GM19025 (cell line): ENCODE measurements around the gene FGF14.

ENCODE experiments used
- ATAC-seq: cut with Tn5 transposase; IDR thresholded peaks from one replicate; pipeline ENCODE4 v1.9.1; 2021; ENCODE audit warnings: mild to moderate bottlenecking, low read depth, moderate library complexity; ENCODE audit not compliant: unreplicated experiment

Gene FGF14

DNA sequence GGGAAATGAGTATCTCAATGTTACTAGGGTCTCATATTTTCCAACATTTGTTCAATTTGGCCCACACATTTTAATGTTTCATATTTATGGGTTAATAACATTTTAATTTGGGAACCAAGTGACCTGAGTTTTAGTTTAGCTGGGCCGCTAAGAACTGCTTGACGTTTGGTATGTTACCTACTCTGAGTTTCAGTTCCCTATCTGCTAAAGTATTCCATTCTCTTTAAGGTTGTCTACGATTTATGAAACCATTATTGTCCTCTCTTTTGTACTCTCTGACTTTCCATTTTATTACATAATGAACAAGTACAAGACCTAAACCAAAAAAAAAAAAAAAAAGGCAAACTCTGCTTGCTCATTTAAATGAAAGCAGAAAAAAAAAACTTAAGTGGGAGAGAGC is 89.9 kb downstream of the FGF14 start:
- no peak for ATAC-seq

DNA sequence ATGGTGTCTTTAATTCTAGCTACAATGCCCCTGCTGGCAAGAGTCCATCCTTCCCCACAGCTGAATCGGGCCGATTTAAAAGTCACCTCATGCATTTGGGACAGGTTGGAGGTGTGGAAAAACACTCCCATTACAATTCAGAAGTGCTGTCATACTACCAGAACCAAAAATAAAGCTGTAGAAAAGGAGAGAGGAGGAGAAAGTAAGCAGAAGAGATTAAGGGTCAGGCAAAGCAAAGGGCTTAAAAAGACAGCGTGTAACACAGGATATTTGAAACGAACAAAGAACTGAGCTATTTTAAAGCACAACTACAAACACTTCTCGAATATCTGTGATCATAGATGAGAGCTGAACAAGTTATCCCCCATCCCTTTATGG is 90.4 kb downstream of the FGF14 start:
- no peak for ATAC-seq

GRCh38 chr13:102310691-102311418 is 91.0 kb downstream of the FGF14 start:
- no peak for ATAC-seq

GRCh38 chr13:102309110-102309509 is 92.7 kb downstream of the FGF14 start:
- no peak for ATAC-seq

DNA sequence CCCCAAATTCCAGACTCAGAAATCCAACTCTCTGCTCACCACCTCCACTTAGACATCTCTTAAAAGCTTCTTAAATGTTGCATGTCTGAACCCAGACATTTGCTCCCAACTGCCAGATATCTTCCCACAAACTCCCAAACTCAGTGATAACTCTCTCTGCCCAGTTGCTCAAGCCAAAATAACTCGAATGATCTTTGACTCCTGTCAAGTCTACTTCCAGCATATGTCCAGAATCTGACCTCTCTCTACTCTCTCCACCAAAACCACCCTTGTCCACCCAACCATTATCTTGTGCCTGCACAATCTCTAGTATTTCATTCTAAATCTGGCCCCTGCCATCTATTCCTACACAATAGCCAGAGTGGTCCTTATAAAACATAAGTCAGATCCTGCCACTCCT is 99.3 kb downstream of the FGF14 start:
- ATAC-seq: no peak

- ATAC-seq: no peak
Measured at GRCh38 chr13:102300379-102300778, 101.5 kb downstream of the FGF14 start.

GRCh38 chr13:102299366-102299765 is 102.5 kb downstream of the FGF14 start:
- no peak for ATAC-seq

DNA sequence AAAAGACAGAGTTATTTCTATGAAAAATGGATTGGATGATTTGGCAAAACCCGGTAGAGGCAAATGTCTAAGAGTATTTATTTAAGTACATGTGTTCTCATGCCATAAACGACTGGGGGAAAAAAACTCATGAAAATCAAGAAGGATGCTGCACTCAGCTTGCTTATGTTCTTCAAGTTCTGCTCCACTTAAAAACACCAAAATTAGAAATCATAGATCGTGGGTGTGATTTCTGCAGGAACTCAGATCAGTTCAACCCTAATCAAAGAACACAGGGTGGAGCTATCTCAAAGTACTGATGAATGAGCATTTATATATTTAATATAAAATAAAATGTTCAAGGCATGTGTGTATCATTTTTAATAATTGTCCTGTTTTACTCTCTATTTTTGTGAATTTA is 103.8 kb downstream of the FGF14 start:
- ATAC-seq: no peak

DNA sequence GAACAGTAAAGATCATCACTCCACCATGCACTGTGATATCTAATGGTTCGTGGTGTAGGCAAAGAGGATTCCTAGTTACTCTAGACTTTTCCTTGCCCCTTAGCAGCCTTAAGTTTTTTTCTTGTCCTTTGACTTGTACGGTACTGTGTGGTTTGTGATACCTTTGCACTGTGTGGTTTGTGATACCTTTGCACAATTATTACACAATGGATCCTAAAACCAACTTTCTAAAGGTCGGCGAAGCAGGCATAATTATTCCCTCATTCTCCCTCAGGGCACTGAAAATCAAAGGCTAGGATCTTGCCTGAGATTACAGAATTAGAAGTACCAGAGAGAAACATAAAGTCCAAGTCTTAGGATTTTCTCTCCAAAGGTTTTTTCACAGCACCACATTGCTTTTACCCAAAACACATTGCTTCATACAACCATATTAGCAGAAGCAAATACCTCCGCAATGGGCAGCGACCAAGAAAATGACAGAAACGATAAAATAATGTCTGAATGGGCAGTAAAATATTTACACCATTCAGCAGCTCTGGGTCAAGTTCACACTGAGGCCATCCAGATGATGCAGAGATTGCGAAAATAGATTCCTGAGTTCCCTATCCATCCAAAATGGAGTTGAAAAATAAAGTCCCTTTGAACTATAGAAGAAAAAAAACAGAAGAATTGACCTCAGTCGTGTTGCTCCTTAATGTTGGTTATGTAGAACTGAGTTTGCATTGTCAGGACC is 106.4 kb downstream of the FGF14 start:
- ATAC-seq: no peak

DNA sequence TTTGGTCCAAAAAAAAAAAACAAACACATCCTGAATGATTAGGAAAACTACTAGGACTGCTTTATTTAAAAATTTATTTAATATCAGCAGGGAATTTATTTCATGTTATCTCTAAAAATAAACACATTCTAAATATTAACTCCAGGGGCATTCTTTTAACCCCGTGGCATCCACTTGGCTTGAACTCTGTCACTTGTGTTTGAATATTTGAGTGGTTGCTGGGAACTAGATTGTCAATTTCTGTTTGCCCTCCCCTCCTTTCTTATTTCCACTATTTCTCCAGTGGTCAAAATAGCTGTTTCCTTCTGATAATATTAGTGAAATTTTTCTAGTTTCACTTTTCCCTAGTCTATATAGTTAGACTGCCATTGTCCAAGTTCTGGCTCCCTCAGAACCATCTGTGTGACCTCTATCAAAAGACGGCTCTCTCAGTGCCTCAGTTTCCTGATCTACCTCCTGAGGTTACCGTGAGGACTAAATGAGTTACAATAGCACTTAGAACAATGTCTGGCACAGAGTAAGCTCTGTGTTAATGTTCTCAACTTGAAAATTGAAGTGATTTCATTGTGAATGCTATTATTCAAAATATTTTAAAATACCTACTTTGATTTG is 107.3 kb downstream of the FGF14 start:
- no peak for ATAC-seq

DNA sequence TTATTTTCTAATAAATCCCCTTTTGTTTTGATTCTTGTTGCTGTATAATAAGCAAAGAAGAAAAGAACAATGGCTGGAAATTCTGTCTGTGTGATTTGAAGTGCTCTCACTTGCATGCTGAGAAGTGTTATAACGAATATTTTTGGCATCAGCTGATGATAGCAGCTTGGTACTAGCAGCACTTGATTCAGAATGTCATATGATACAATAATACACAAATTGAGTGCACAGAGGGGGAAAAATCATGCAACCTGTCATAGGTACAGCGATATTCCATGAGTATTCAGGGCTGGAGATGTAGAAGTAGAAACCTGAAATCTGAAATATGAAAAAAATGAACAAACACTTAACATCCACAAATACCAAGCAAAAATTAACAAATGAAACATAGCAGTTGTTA is 108.1 kb downstream of the FGF14 start:
- no peak for ATAC-seq

- ATAC-seq: no peak
Measured at GRCh38 chr13:102291587-102292218, 110.1 kb downstream of the FGF14 start.

- ATAC-seq: no peak
Measured at GRCh38 chr13:102289606-102290005, 112.2 kb downstream of the FGF14 start.

DNA sequence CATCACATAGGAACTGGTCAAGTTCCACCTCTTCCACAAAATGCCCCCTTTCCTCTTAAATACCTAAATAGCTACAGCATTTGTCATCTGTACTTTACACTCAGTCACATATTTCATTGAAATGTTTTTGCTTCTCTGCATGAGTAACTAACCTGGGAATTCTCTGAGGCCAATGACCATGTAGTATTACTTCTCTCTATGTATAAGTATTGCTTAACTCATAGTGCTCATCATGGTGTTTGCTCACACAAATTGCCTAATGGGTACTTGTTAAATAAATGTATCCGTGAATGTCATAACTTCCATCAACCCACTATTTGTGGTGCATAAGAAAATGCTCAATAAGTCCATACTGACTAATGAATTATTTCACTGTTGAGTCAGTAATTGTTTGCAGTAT is 115.5 kb downstream of the FGF14 start:
- ATAC-seq: no peak

DNA sequence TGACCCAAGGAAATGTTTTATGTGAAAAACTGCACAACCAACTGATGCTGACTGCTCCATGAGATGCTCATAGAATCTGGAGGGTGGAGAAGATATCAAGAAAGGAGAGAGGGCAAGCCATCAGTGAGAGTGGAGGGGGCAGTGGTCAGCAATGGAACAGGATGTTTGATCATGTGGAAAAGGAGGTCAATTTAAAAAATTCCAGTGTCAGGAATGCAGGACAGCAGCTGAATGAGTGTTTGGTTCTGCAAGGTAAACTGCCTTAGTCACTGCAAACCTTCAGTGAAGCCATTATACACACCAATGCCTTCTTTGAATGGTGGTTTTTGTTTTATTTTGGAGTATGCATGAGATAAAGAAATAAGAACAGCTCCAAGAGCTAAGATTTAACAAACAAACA is 121.5 kb downstream of the FGF14 start:
- ATAC-seq: no peak

- ATAC-seq: no peak
Measured at GRCh38 chr13:102277286-102277685, 124.6 kb downstream of the FGF14 start.

GRCh38 chr13:102276404-102276803 is 125.4 kb downstream of the FGF14 start:
- no peak for ATAC-seq

DNA sequence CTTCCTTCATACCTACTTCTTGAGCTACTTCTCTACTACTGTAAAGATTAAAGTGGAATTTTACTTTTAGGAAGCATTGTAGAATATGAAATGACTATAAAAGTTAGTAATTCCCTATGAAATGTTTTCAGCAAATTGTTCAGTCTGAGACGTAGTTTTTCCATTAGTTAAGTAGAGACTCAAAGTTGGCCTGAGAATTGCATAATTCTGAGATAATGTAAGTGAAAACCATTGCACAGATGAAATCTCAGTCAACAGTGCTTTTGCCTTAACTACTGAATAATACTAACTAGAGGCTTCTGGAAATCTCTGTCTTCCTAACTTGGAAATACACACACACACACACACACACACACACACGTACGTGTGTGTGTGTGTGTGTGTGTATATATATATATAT is 125.9 kb downstream of the FGF14 start:
- no peak for ATAC-seq

DNA sequence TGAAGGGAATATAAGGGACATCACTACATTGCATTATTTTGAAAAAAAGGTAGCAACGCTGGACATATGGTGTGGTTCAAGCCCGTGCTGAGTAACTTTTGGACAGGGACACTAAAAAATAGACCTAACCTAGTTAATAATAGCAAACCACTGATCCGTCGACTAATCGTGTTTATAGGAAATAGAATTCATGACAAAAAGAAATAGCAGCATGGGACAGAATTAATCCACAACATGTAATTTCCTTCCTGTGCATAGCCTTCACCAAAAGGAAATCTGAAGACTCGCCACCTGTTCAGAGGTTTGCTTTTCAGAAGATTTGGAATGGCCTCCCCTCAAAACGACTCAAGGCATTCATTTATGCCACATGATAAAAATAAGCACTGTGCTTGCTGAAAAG is 128.7 kb downstream of the FGF14 start:
- no peak for ATAC-seq

GRCh38 chr13:102267191-102267590 is 134.7 kb downstream of the FGF14 start:
- no peak for ATAC-seq

- no peak for ATAC-seq
Measured at GRCh38 chr13:102261809-102262208, 140.0 kb downstream of the FGF14 start.
